K562 (cell line): ENCODE data around the gene RIPOR1. TPM values are rescaled to one million over a fixed set of nuclear protein-coding genes. Genes with fewer than 3 reads are reported as not detected.

ENCODE experiments used
- BRCA1 ChIP-seq, 2 experiments: fragments of 450-650 bp in 1 of 2; sonication (generic) in 1 of 2; formaldehyde crosslinking in 1 of 2; IDR thresholded peaks; 2 replicates each; pipeline versions ENCODE4 v1.5.0 to v1.6.1; 2017 to 2020; ENCODE audit warnings: mild to moderate bottlenecking in 1 of 2, missing genetic modification reagents in 1 of 2
- CBX8 ChIP-seq: fragments of 200-600 bp; sonication (generic); IDR thresholded peaks from 2 replicates; pipeline ENCODE4 v1.6.1; 2012; ENCODE audit warnings: borderline replicate concordance, mixed run types, low read depth, mild to moderate bottlenecking, moderate library complexity, mixed read lengths, low read length, control low read depth, inconsistent platforms; ENCODE audit not compliant: poor library complexity, severe bottlenecking; ENCODE audit errors: extremely low read depth
- E2F3 ChIP-seq: fragments of 250-450 bp; sonication (Bioruptor Pico); IDR thresholded peaks from 2 replicates; pipeline ENCODE4 v1.4.0; 2020; ENCODE audit warnings: mild to moderate bottlenecking
- HDAC1 ChIP-seq, 2 experiments: fragments of 450-650 bp; IDR thresholded peaks; 2 replicates each; pipeline ENCODE4 v1.6.1; 2016 to 2017; ENCODE audit warnings: inconsistent platforms in 1 of 2, mild to moderate bottlenecking in 1 of 2, moderate library complexity in 1 of 2
- HEY1 ChIP-seq: fragments of 250-450 bp; sonication (Bioruptor Pico); IDR thresholded peaks from 2 replicates; pipeline ENCODE4 v1.5.0; 2020; ENCODE audit warnings: mild to moderate bottlenecking, moderate library complexity, borderline replicate concordance
- KDM5B ChIP-seq: fragments of 200-600 bp; sonication (generic); IDR thresholded peaks from 2 replicates; pipeline ENCODE4 v1.6.1; 2012; ENCODE audit warnings: low read depth, mild to moderate bottlenecking, moderate library complexity, low read length, control low read depth, inconsistent platforms; ENCODE audit not compliant: insufficient replicate concordance
- KLF1 ChIP-seq: fragments of 450-650 bp; IDR thresholded peaks from 2 replicates; pipeline ENCODE4 v1.6.1; 2016; ENCODE audit warnings: missing genetic modification characterization, missing compliant biosample characterization
- LCOR ChIP-seq: sonication (generic); formaldehyde crosslinking; IDR thresholded peaks from 2 replicates; pipeline ENCODE4 v1.8.0; 2022; ENCODE audit warnings: mild to moderate bottlenecking, missing genetic modification reagents
- MECOM ChIP-seq: fragments of 250-450 bp; sonication (Bioruptor Pico); IDR thresholded peaks from 2 replicates; pipeline ENCODE4 v1.8.0; 2022; ENCODE audit warnings: inconsistent platforms
- NCOA6 ChIP-seq: fragments of 450-650 bp; IDR thresholded peaks from 2 replicates; pipeline ENCODE4 v1.6.1; 2017; ENCODE audit warnings: mild to moderate bottlenecking
- NFRKB ChIP-seq: fragments of 450-650 bp; IDR thresholded peaks from 2 replicates; pipeline ENCODE4 v1.6.1; 2016; ENCODE audit warnings: low read depth
- PCBP2 ChIP-seq: fragments of 200-400 bp; formaldehyde crosslinking; IDR thresholded peaks from 2 replicates; pipeline ENCODE4 v1.6.1; 2018; ENCODE audit warnings: low read length, low read depth, mild to moderate bottlenecking, moderate library complexity; ENCODE audit not compliant: poor library complexity, severe bottlenecking
- PPARD ChIP-seq: fragments of 250-450 bp; sonication (Bioruptor Pico); IDR thresholded peaks from 2 replicates; pipeline ENCODE4 v1.8.0; 2022; ENCODE audit warnings: inconsistent platforms, mild to moderate bottlenecking, moderate library complexity
- PRPF4 ChIP-seq: fragments of 200-400 bp; formaldehyde crosslinking; IDR thresholded peaks from one replicate; pipeline ENCODE4 v1.6.1; 2017; ENCODE audit warnings: low read length, low read depth, mild to moderate bottlenecking; ENCODE audit not compliant: insufficient read depth, poor library complexity, severe bottlenecking
- PURB ChIP-seq: sonication (generic); formaldehyde crosslinking; IDR thresholded peaks from 2 replicates; pipeline ENCODE4 v1.9.0; 2021; ENCODE audit warnings: low read depth, mild to moderate bottlenecking, missing genetic modification reagents
- TAF7 ChIP-seq: fragments of 450-650 bp; IDR thresholded peaks from 2 replicates; pipeline ENCODE4 v1.6.1; 2016; ENCODE audit warnings: missing genetic modification characterization, missing compliant biosample characterization
- ZNF384 ChIP-seq: IDR thresholded peaks from 2 replicates; pipeline ENCODE4 v1.6.1; 2012; ENCODE audit warnings: low read depth, low read length, improper control_type of control experiment
- polyA plus RNA-seq, 8 experiments: library from polyadenylated mRNA; depleted of rRNA in 4 of 8; stranded (reverse) in 5 of 8; unstranded in 3 of 8; fragments of >200 nt; fragmentation: Nextera tagmentation in 2 of 8; fragmentation: Illumina TruSeq in 1 of 8; extraction: Ambion mirVana in 2 of 8; extraction: Trizol in 1 of 8; gene quantifications; 2 replicates each; pipeline versions ENCODE4 v1.2.1 to v1.2.3, GENCODE V29; 2011 to 2014; ENCODE audit warnings: inconsistent platforms in 1 of 8, missing spikeins in 1 of 8
- total RNA-seq, 7 experiments: library from RNA; depleted of rRNA in 6 of 7; stranded (reverse); fragments of >200 nt in 6 of 7; fragmentation: Illumina TruSeq in 2 of 7; extraction: Trizol in 2 of 7; gene quantifications; 2 replicates each; pipeline versions ENCODE4 v1.2.1 to v1.2.3, GENCODE V29; 2011 to 2021; ENCODE audit warnings: low replicate concordance in 1 of 7
- TF ChIP-seq, protein P1 (sequence below): sonication (generic); formaldehyde crosslinking; IDR thresholded peaks from 2 replicates; pipeline ENCODE4 v1.8.0; 2023; ENCODE audit warnings: mild to moderate bottlenecking, missing genetic modification reagents
- TF ChIP-seq, protein P2 (sequence below): fragments of 450-650 bp; IDR thresholded peaks from 2 replicates; pipeline ENCODE4 v1.7.0; 2016; ENCODE audit warnings: borderline replicate concordance
- TF ChIP-seq, protein P3 (sequence below): fragments of 250-450 bp; sonication (Bioruptor Pico); IDR thresholded peaks from 2 replicates; pipeline ENCODE4 v1.5.0; 2021; ENCODE audit warnings: mild to moderate bottlenecking, borderline replicate concordance

The RIPOR1 gene
- total and polyA plus RNA-seq, 9 of the 15 experiments (the other 6 are each of a cell fraction or from before 2014, with no cell fraction given), result 0.36 to 31.1 (median 3.0) TPM

DNA sequence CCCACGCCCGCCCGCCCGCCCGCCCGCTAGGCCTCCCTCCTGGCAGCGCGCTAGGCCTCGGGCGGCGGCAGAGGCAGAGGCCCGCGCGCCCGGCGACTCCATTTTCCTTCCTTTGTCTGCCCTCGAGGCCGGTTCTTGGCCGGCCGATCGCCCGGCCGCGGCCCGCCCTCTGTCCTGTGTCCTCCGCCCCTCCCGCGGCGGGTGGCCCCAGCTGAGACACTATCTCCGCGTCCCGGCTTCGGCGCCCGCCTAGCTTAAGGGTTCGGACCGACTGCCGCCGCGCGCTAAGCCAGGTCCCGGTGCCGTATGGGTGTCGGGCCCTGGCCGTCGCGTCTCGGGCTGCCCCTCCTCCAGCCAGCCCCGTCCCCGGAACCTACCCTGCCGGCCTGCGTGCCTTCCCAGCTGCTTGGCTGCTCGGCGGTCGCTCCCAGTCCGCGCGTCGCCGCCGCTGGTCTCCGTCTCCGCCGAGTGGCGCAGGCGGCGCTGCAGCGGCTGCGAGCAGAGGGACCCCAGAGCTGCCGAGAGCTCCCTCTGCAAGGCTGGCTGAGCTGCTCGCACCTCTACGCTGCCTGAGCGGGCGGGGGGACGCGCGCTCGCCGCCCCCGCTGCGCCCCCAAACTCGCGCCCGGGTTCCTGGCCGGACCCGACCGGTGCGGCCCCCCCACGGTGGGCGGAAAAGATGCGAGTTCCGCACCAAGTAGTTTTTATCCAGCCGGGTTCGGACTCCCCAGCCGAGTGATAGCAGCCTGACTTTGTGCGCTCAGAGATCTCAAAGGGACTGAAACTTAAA lies 34.5 kb downstream of the RIPOR1 start (continued):
- TF ChIP-seq, protein P1, sequence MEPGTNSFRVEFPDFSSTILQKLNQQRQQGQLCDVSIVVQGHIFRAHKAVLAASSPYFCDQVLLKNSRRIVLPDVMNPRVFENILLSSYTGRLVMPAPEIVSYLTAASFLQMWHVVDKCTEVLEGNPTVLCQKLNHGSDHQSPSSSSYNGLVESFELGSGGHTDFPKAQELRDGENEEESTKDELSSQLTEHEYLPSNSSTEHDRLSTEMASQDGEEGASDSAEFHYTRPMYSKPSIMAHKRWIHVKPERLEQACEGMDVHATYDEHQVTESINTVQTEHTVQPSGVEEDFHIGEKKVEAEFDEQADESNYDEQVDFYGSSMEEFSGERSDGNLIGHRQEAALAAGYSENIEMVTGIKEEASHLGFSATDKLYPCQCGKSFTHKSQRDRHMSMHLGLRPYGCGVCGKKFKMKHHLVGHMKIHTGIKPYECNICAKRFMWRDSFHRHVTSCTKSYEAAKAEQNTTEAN (CRISPR knock-in tag), result no peak
- TF ChIP-seq PRPF4 (peak; percentile 85), ZNF384 (no peak), BRCA1 (IDR thresholded peaks at IDR 0.05) (no peak), BRCA1 (CRISPR knock-in tag; IDR thresholded peaks at IDR 0.05) (0 out of 2 replicates have a peak, but pooled peaks have one; percentile 40), E2F3 (0 out of 2 replicates have a peak, but pooled peaks have one; percentile 32), HDAC1 (IDR thresholded peaks at IDR 0.05) (peak in 1 of 2 experiments; percentile 80; a peak in 2 of 4 replicates), NCOA6 (no peak), NFRKB (peak; percentile 85; the same call in 1 of the 2 replicates), PPARD (CRISPR knock-in tag) (no peak), PCBP2 (no peak), LCOR (CRISPR knock-in tag) (no peak), CBX8 (no peak), HEY1 (no peak), KDM5B (peak; percentile 62), KLF1 (0 out of 2 replicates have a peak, but pooled peaks have one; percentile 18), MECOM (CRISPR knock-in tag) (no peak), TAF7 (tag) (0 out of 2 replicates have a peak, but pooled peaks have one; percentile 41), PURB (CRISPR knock-in tag) (no peak)
- TF ChIP-seq, protein P2, sequence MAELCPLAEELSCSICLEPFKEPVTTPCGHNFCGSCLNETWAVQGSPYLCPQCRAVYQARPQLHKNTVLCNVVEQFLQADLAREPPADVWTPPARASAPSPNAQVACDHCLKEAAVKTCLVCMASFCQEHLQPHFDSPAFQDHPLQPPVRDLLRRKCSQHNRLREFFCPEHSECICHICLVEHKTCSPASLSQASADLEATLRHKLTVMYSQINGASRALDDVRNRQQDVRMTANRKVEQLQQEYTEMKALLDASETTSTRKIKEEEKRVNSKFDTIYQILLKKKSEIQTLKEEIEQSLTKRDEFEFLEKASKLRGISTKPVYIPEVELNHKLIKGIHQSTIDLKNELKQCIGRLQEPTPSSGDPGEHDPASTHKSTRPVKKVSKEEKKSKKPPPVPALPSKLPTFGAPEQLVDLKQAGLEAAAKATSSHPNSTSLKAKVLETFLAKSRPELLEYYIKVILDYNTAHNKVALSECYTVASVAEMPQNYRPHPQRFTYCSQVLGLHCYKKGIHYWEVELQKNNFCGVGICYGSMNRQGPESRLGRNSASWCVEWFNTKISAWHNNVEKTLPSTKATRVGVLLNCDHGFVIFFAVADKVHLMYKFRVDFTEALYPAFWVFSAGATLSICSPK, result no peak
- TF ChIP-seq, protein P3, sequence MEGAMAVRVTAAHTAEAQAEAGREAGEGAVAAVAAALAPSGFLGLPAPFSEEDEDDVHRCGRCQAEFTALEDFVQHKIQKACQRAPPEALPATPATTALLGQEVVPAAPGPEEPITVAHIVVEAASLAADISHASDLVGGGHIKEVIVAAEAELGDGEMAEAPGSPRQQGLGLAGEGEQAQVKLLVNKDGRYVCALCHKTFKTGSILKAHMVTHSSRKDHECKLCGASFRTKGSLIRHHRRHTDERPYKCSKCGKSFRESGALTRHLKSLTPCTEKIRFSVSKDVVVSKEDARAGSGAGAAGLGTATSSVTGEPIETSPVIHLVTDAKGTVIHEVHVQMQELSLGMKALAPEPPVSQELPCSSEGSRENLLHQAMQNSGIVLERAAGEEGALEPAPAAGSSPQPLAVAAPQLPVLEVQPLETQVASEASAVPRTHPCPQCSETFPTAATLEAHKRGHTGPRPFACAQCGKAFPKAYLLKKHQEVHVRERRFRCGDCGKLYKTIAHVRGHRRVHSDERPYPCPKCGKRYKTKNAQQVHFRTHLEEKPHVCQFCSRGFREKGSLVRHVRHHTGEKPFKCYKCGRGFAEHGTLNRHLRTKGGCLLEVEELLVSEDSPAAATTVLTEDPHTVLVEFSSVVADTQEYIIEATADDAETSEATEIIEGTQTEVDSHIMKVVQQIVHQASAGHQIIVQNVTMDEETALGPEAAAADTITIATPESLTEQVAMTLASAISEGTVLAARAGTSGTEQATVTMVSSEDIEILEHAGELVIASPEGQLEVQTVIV, result no peak
